GM12878 (cell line): ENCODE measurements around the gene SPAG9. TPM values are rescaled to one million over a fixed set of nuclear protein-coding genes. Genes with fewer than 3 reads are reported as not detected.

Experiments
- ATAC-seq: fragments of 200-7000 bp; cut with Tn5 transposase; 3 replicates; pipeline ENCODE4 v1.9.1; 2020; ENCODE audit warnings: mild to moderate bottlenecking, moderate library complexity
- BruUV-seq: library from RNA; stranded (reverse); fragments of 400-500 nt; replicated peaks from 2 replicates; lab custom pipeline; 2021; lab: Mats Ljungman, UMichigan
- CTCF ChIA-PET: fragments of 300-600 bp; sonication (Branson Sonifier 250); formaldehyde crosslinking; extraction: SDS; loops from one replicate; lab custom pipeline; 2021; ENCODE audit warnings: inconsistent platforms; lab: Yijun Ruan, JAX
- POLR2A ChIA-PET: fragments of 350-600 bp; formaldehyde crosslinking; extraction: SDS; loops from one replicate; lab custom pipeline; 2021; ENCODE audit warnings: inconsistent platforms; lab: Charles Lee
- RAD21 ChIA-PET: fragments of 300-600 bp; sonication (Branson Sonifier 250); formaldehyde crosslinking; loops from one replicate; lab custom pipeline; 2023; ENCODE audit warnings: antibody characterized with exemption; ENCODE audit not compliant: unreplicated experiment; lab: Charles Lee
- SMC1A ChIA-PET: fragments of 300-600 bp; sonication (Branson Sonifier 250); formaldehyde crosslinking; loops from one replicate; lab custom pipeline; 2023; ENCODE audit not compliant: unreplicated experiment, uncharacterized antibody; lab: Charles Lee
- DNase-seq: peaks from one replicate; pipeline ENCODE4 v3.0.0-alpha.2; 2011; ENCODE audit warnings: low read depth, low spot score
- FAIRE-seq: peaks from 3 replicates; lab custom pipeline; 2011; peaks lifted over from hg19 to GRCh38; lab: Jason Lieb, UNC
- H2AFZ ChIP-seq: 2 replicates; pipeline ENCODE4 v1.6.0; 2011; ENCODE audit warnings: low read depth, low read length, control low read depth; ENCODE audit not compliant: control insufficient read depth
- H3K27ac ChIP-seq: 2 replicates; pipeline ENCODE4 v1.5.1; 2011; ENCODE audit warnings: control low read depth; ENCODE audit not compliant: control insufficient read depth, insufficient read depth
- H3K27me3 ChIP-seq, 2 experiments: replicated peaks in 1 of 2; 2 replicates each; pipeline versions ENCODE4 v1.6.0 to v1.6.1; 2011; ENCODE audit warnings: low read length in 1 of 2; ENCODE audit not compliant: control insufficient read depth in 2 of 2, insufficient read depth in 2 of 2
- H3K36me3 ChIP-seq, 2 experiments: 2 replicates each; pipeline ENCODE4 v1.5.1; 2011; ENCODE audit warnings: low read length in 1 of 2; ENCODE audit not compliant: control insufficient read depth in 2 of 2, insufficient read depth in 2 of 2
- H3K4me1 ChIP-seq: 2 replicates; pipeline ENCODE4 v1.6.1; 2011; ENCODE audit warnings: mild to moderate bottlenecking, low read length, moderate library complexity, mixed read lengths; ENCODE audit not compliant: control insufficient read depth, insufficient read depth
- H3K4me2 ChIP-seq: 2 replicates; pipeline ENCODE4 v1.6.0; 2011; ENCODE audit warnings: control low read depth; ENCODE audit not compliant: control insufficient read depth, insufficient read depth
- H3K4me3 ChIP-seq: fragments of 200-600 bp; sonication (generic); 2 replicates; pipeline ENCODE4 v1.5.1; 2016
- H3K79me2 ChIP-seq: 2 replicates; pipeline ENCODE4 v1.6.0; 2011; ENCODE audit warnings: low read length; ENCODE audit not compliant: control insufficient read depth, insufficient read depth
- H3K9ac ChIP-seq: 2 replicates; pipeline ENCODE4 v1.8.0; 2011; ENCODE audit warnings: low read length, control low read depth, mixed read lengths; ENCODE audit not compliant: control insufficient read depth, insufficient read depth
- H3K9me3 ChIP-seq: replicated peaks from 3 replicates; pipeline ENCODE4 v1.5.1; 2011; ENCODE audit warnings: mild to moderate bottlenecking, low read length; ENCODE audit not compliant: control insufficient read depth, insufficient read depth
- H4K20me1 ChIP-seq: 2 replicates; pipeline ENCODE4 v1.6.0; 2011; ENCODE audit not compliant: control insufficient read depth, insufficient read depth
- CBFB ChIP-seq: IDR thresholded peaks from 2 replicates; pipeline ENCODE4 v1.6.1; 2016; ENCODE audit warnings: antibody characterized with exemption, low read depth
- CHD4 ChIP-seq: fragments of 200-600 bp; sonication (generic); IDR thresholded peaks from 2 replicates; pipeline ENCODE4 v1.6.1; 2016; ENCODE audit warnings: mild to moderate bottlenecking
- HDAC6 ChIP-seq: fragments of 200-600 bp; sonication (generic); IDR thresholded peaks from one replicate; pipeline ENCODE4 v1.8.0; 2017; ENCODE audit warnings: antibody characterized with exemption; ENCODE audit not compliant: unreplicated experiment
- MXI1 ChIP-seq: fragments of 150-350 bp; IDR thresholded peaks from 2 replicates; pipeline ENCODE4 v1.6.1; 2011; ENCODE audit warnings: low read depth, mild to moderate bottlenecking, inconsistent platforms, low read length, improper control_type of control experiment
- PAX5 ChIP-seq: IDR thresholded peaks from 2 replicates; pipeline ENCODE4 v1.6.1; 2011; ENCODE audit warnings: low read depth, low read length, borderline replicate concordance
- PAX8 ChIP-seq: fragments of 450-650 bp; IDR thresholded peaks from 2 replicates; pipeline ENCODE4 v1.6.1; 2017; ENCODE audit warnings: mild to moderate bottlenecking, moderate library complexity
- PML ChIP-seq: IDR thresholded peaks from 2 replicates; pipeline ENCODE4 v1.6.1; 2012; ENCODE audit warnings: low read length, inconsistent platforms
- RAD51 ChIP-seq: fragments of 450-650 bp; IDR thresholded peaks from 2 replicates; pipeline ENCODE4 v1.6.1; 2016; ENCODE audit warnings: moderate library complexity, mild to moderate bottlenecking, inconsistent platforms
- RBBP5 ChIP-seq: fragments of 200-600 bp; sonication (generic); conservative IDR thresholded peaks from 2 replicates; pipeline ENCODE4 v1.6.1; 2016
- STAT3 ChIP-seq: IDR thresholded peaks from 2 replicates; pipeline ENCODE4 v1.6.1; 2011; ENCODE audit warnings: low read depth, low read length, improper control_type of control experiment
- SUZ12 ChIP-seq: fragments of 200-600 bp; sonication (generic); IDR thresholded peaks from one replicate; pipeline ENCODE4 v1.6.1; 2018; ENCODE audit warnings: antibody characterized with exemption, mild to moderate bottlenecking; ENCODE audit not compliant: unreplicated experiment
- ZNF24 ChIP-seq: fragments of 450-650 bp; IDR thresholded peaks from 2 replicates; pipeline ENCODE4 v1.6.1; 2017; ENCODE audit warnings: antibody characterized with exemption, mild to moderate bottlenecking
- ZNF384 ChIP-seq: IDR thresholded peaks from 2 replicates; pipeline ENCODE4 v1.6.1; 2012; ENCODE audit warnings: low read depth, mild to moderate bottlenecking, low read length, improper control_type of control experiment, borderline replicate concordance
- ZSCAN29 ChIP-seq: fragments of 450-650 bp; IDR thresholded peaks from 2 replicates; pipeline ENCODE4 v1.6.1; 2017; ENCODE audit warnings: mild to moderate bottlenecking, moderate library complexity
- WGBS: methylation state at CpG from one replicate; pipeline ENCODE4 v1.1.6; 2016; ENCODE audit warnings: low lambda C conversion rate; ENCODE audit not compliant: insufficient replicate concordance, insufficient coverage; ENCODE audit errors: missing lambda C conversion rate; 5-methylcytosine and 5-hydroxymethylcytosine counted together
- in situ Hi-C: fragments of 300-500 bp; cut with MboI; formaldehyde crosslinking; loops from 9 replicates; pipeline ENCODE4 v1.14.3; 2018; ENCODE audit warnings: mixed read lengths
- intact Hi-C: fragments of 100-400 bp; cut with micrococcal nuclease; formaldehyde crosslinking; loops from one replicate; pipeline ENCODE4 v1.14.2; 2022; ENCODE audit not compliant: unreplicated experiment
- polyA plus RNA-seq, 11 experiments: library from polyadenylated mRNA; depleted of rRNA in 4 of 11; unstranded in 6 of 11; stranded (reverse) in 5 of 11; fragments of >200 nt; fragmentation: Nextera tagmentation in 4 of 11; fragmentation: Illumina TruSeq in 1 of 11; extraction: Ambion mirVana in 4 of 11; extraction: Trizol in 1 of 11; gene quantifications; 1 replicate in 1 of 11; 2 replicates in 10 of 11; pipeline versions ENCODE4 v1.2.1 to v1.2.3, GENCODE V29; 2011 to 2016; ENCODE audit warnings: inconsistent platforms in 2 of 11, missing spikeins in 2 of 11, low read depth in 1 of 11
- total RNA-seq, 4 experiments: library from RNA; depleted of rRNA in 3 of 4; stranded (reverse); fragments of >200 nt in 3 of 4; fragmentation: Illumina TruSeq in 1 of 4; extraction: Trizol in 1 of 4; gene quantifications; 2 replicates each; pipeline versions ENCODE4 v1.2.1 to v1.2.3, GENCODE V29; 2013 to 2021

The SPAG9 gene
- total and polyA plus RNA-seq, 10 of the 15 experiments (the other 5 are each of a cell fraction or from before 2014, with no cell fraction given) = 6.6 to 42.0 (median 24.9) TPM

GRCh38 chr17:51124640-51125503 is 4.2 kb upstream of the SPAG9 start:
- ATAC-seq (no peak), DNase-seq (no peak), FAIRE-seq (no peak)
- ChIA-PET CTCF (interaction anchor here (0.5 to 1.0 kb wide), 3 partner anchors 11 to 137 kb away, joined by 3 to 5 read pairs (median 3); partner anchors contain the start of gene NME1), RAD21 (interaction anchor here (1.2 kb wide), 2 partner anchors 7 to 272 kb away, joined by 3 to 5 read pairs; no protein-coding TSS in a partner anchor), POLR2A (interaction anchor here (1.3 kb wide), 1 partner anchor 23 kb away, joined by 6 read pairs; no protein-coding TSS in a partner anchor), SMC1A (interaction anchor here (2.3 kb wide), 1 partner anchor 15 kb away, joined by 7 read pairs; no protein-coding TSS in a partner anchor)
- no TSS peak for BruUV-seq
- H4K20me1 ChIP-seq = no peaks in the 10 kb centered on the region
- H3K4me2 ChIP-seq = no peak overlapping the region
- in situ Hi-C loops (no loop called here), intact Hi-C loops (no loop called here)
- H3K4me3 ChIP-seq = no peak overlapping the region
- no peak overlapping the region for H3K9ac ChIP-seq
- TF ChIP-seq HDAC6 = no peak
- no peak for TF ChIP-seq ZNF384
- no peak for TF ChIP-seq PAX5
- TF ChIP-seq CHD4 = no peak
- no peak for TF ChIP-seq ZNF24
- TF ChIP-seq PAX8 = no peak
- TF ChIP-seq CBFB = no peak
- no peak for TF ChIP-seq PML
- no peak for TF ChIP-seq RAD51
- TF ChIP-seq MXI1 = no peak
- TF ChIP-seq STAT3 = no peak
- no peak for TF ChIP-seq SUZ12
- no peak for TF ChIP-seq RBBP5
- no peak for TF ChIP-seq ZSCAN29
- no peak overlapping the region for H3K27ac ChIP-seq
- no peaks in the 10 kb centered on the region for H3K9me3 ChIP-seq
- H3K4me1 ChIP-seq = peaks cover 5% of the 10 kb centered on the region; the same call in 1 of the 2 replicates
- peaks cover 7% of the 10 kb centered on the region for H3K79me2 ChIP-seq
- H2AFZ ChIP-seq = no peak overlapping the region
- no peaks in the 10 kb centered on the region for H3K36me3 ChIP-seq
- no peaks in the 10 kb centered on the region for H3K27me3 ChIP-seq
- 93% methylated on average over 5 of the region's 5 CpGs for WGBS
